GM23338 (cell line): ENCODE results near the gene ABHD12. TPM values are rescaled to one million over a fixed set of nuclear protein-coding genes. Genes with fewer than 3 reads are reported as not detected.

Experiments
- ATAC-seq: fragments of 200-7000 bp; cut with Tn5 transposase; 3 replicates; pipeline ENCODE4 v1.9.1; 2020
- DNase-seq: peaks from one replicate; pipeline ENCODE4 v3.0.0-alpha.2; 2015; ENCODE audit warnings: low spot score
- H2AFZ ChIP-seq: fragments of 200-600 bp; sonication (generic); 2 replicates; pipeline ENCODE4 v1.8.0; 2016; ENCODE audit warnings: antibody characterized with exemption, mild to moderate bottlenecking, moderate library complexity
- H3F3A ChIP-seq: fragments of 200-600 bp; sonication (generic); replicated peaks from 2 replicates; pipeline ENCODE4 v1.8.0; 2017; ENCODE audit warnings: antibody characterized with exemption, mixed run types, low read depth
- H3K27ac ChIP-seq: fragments of 200-600 bp; sonication (generic); 2 replicates; pipeline ENCODE4 v1.6.1; 2016; ENCODE audit warnings: low read depth
- H3K27me3 ChIP-seq: fragments of 200-600 bp; sonication (generic); 2 replicates; pipeline ENCODE4 v1.8.0; 2016; ENCODE audit warnings: mild to moderate bottlenecking, mixed run types, moderate library complexity; ENCODE audit not compliant: insufficient read depth
- H3K36me3 ChIP-seq: fragments of 200-600 bp; sonication (generic); 2 replicates; pipeline ENCODE4 v1.8.0; 2016; ENCODE audit warnings: mild to moderate bottlenecking; ENCODE audit not compliant: insufficient read depth
- H3K4me1 ChIP-seq: fragments of 200-600 bp; sonication (generic); 2 replicates; pipeline ENCODE4 v1.8.0; 2016; ENCODE audit warnings: mild to moderate bottlenecking, moderate library complexity; ENCODE audit not compliant: insufficient read depth
- H3K4me2 ChIP-seq: fragments of 200-600 bp; sonication (generic); 2 replicates; pipeline ENCODE4 v1.7.1; 2017; ENCODE audit warnings: mixed run types
- H3K4me3 ChIP-seq: fragments of 200-600 bp; sonication (generic); 2 replicates; pipeline ENCODE4 v1.6.1; 2016; ENCODE audit warnings: mixed run types
- H3K79me2 ChIP-seq: fragments of 200-600 bp; sonication (generic); replicated peaks from 2 replicates; pipeline ENCODE4 v1.8.0; 2017; ENCODE audit warnings: mild to moderate bottlenecking; ENCODE audit not compliant: insufficient read depth
- H3K9me2 ChIP-seq: fragments of 200-600 bp; sonication (generic); 2 replicates; pipeline ENCODE4 v1.8.0; 2017; ENCODE audit not compliant: insufficient read depth
- H4K20me1 ChIP-seq: fragments of 200-600 bp; sonication (generic); replicated peaks from 2 replicates; pipeline ENCODE4 v1.8.0; 2017; ENCODE audit warnings: mild to moderate bottlenecking; ENCODE audit not compliant: insufficient read depth
- H3K27ac Mint-ChIP-seq: 2 replicates; pipeline ENCODE4 v1.8.0; 2020; ENCODE audit warnings: inconsistent platforms, mild to moderate bottlenecking, moderate library complexity, mixed read lengths
- H3K27me3 Mint-ChIP-seq: 3 replicates; pipeline ENCODE4 v1.8.0; 2022; ENCODE audit warnings: low read depth, mild to moderate bottlenecking, moderate library complexity, mixed read lengths, inconsistent platforms; ENCODE audit not compliant: insufficient read depth, poor library complexity
- H3K36me3 Mint-ChIP-seq: 3 replicates; pipeline ENCODE4 v1.8.0; 2021; ENCODE audit warnings: low read depth, mild to moderate bottlenecking, inconsistent platforms, moderate library complexity, mixed read lengths
- H3K4me1 Mint-ChIP-seq: 3 replicates; pipeline ENCODE4 v1.8.0; 2020; ENCODE audit warnings: mild to moderate bottlenecking, inconsistent platforms, mixed read lengths
- H3K4me3 Mint-ChIP-seq: 3 replicates; pipeline ENCODE4 v1.8.0; 2021; ENCODE audit warnings: moderate library complexity, mild to moderate bottlenecking, inconsistent platforms, mixed read lengths
- H3K9me3 Mint-ChIP-seq: 3 replicates; pipeline ENCODE4 v1.8.0; 2020; ENCODE audit warnings: moderate library complexity, mild to moderate bottlenecking, inconsistent platforms, mixed read lengths
- EZH2phosphoT487 ChIP-seq: fragments of 200-600 bp; sonication (generic); IDR thresholded peaks from one replicate; pipeline ENCODE4 v1.8.1; 2018; ENCODE audit warnings: antibody characterized with exemption; ENCODE audit not compliant: unreplicated experiment
- JUNB ChIP-seq: IDR thresholded peaks from one replicate; pipeline ENCODE4 v1.6.1; 2016; ENCODE audit warnings: antibody characterized with exemption; ENCODE audit not compliant: unreplicated experiment
- NANOG ChIP-seq: IDR thresholded peaks from 2 replicates; pipeline ENCODE4 v1.6.1; 2016; ENCODE audit warnings: antibody characterized with exemption, borderline replicate concordance
- ZNF114 ChIP-seq: fragments of 250-450 bp; sonication (Bioruptor Pico); IDR thresholded peaks from 2 replicates; pipeline ENCODE4 v1.5.0; 2020; ENCODE audit warnings: mild to moderate bottlenecking, moderate library complexity
- ZNF331 ChIP-seq: fragments of 250-450 bp; sonication (Bioruptor Pico); IDR thresholded peaks from 2 replicates; pipeline ENCODE4 v1.5.0; 2020; ENCODE audit warnings: low read depth, mild to moderate bottlenecking, moderate library complexity
- polyA plus RNA-seq: library from polyadenylated mRNA; unstranded; fragments of >200 nt; fragmentation: Nextera tagmentation; extraction: Ambion mirVana; gene quantifications from 2 replicates; pipeline ENCODE4 v1.2.1, GENCODE V29; 2016
- total RNA-seq: library from RNA; depleted of rRNA; stranded (reverse); fragments of >200 nt; shearing (Covaris generic); gene quantifications from 2 replicates; pipeline ENCODE4 v1.2.3, GENCODE V29; 2014
- TF ChIP-seq, protein P1 (sequence below): IDR thresholded peaks from one replicate; pipeline ENCODE4 v1.6.1; 2018; ENCODE audit warnings: antibody characterized with exemption; ENCODE audit not compliant: unreplicated experiment

ABHD12 gene
- total and polyA plus RNA-seq, 2 experiments from 2014 or later = 40.2 to 57.8 TPM

- DNase-seq (no peak), ATAC-seq (no peak)
- peaks cover 37% of the 10 kb centered on the region for H3K36me3 Mint-ChIP-seq
- no peak overlapping the region for H3K27ac ChIP-seq
- H3K27me3 Mint-ChIP-seq = peaks cover 17% of the 10 kb centered on the region
- no peak overlapping the region for H3K4me3 Mint-ChIP-seq
- H3K9me2 ChIP-seq = no peaks in the 10 kb centered on the region
- no peaks in the 10 kb centered on the region for H3F3A ChIP-seq
- no peak overlapping the region for H3K4me2 ChIP-seq
- 0 out of 2 replicates have a peak, but pooled peaks cover 9% of the 10 kb centered on the region for H3K36me3 ChIP-seq
- H3K4me3 ChIP-seq = no peak overlapping the region
- H3K4me1 ChIP-seq = no peaks in the 10 kb centered on the region
- 0 out of 2 replicates have a peak, but pooled peaks cover 3% of the 10 kb centered on the region for H4K20me1 ChIP-seq
- H3K4me1 Mint-ChIP-seq = peaks cover 12% of the 10 kb centered on the region
- no peak for TF ChIP-seq NANOG
- TF ChIP-seq EZH2phosphoT487 = no peak
- no peak for TF ChIP-seq JUNB
- no peak for TF ChIP-seq ZNF114 (CRISPR knock-in tag)
- no peak for TF ChIP-seq ZNF331
- TF ChIP-seq, protein P1, sequence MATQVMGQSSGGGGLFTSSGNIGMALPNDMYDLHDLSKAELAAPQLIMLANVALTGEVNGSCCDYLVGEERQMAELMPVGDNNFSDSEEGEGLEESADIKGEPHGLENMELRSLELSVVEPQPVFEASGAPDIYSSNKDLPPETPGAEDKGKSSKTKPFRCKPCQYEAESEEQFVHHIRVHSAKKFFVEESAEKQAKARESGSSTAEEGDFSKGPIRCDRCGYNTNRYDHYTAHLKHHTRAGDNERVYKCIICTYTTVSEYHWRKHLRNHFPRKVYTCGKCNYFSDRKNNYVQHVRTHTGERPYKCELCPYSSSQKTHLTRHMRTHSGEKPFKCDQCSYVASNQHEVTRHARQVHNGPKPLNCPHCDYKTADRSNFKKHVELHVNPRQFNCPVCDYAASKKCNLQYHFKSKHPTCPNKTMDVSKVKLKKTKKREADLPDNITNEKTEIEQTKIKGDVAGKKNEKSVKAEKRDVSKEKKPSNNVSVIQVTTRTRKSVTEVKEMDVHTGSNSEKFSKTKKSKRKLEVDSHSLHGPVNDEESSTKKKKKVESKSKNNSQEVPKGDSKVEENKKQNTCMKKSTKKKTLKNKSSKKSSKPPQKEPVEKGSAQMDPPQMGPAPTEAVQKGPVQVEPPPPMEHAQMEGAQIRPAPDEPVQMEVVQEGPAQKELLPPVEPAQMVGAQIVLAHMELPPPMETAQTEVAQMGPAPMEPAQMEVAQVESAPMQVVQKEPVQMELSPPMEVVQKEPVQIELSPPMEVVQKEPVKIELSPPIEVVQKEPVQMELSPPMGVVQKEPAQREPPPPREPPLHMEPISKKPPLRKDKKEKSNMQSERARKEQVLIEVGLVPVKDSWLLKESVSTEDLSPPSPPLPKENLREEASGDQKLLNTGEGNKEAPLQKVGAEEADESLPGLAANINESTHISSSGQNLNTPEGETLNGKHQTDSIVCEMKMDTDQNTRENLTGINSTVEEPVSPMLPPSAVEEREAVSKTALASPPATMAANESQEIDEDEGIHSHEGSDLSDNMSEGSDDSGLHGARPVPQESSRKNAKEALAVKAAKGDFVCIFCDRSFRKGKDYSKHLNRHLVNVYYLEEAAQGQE = no peak
- no peaks in the 10 kb centered on the region for H3K79me2 ChIP-seq
- H2AFZ ChIP-seq = no peak overlapping the region
- no peaks in the 10 kb centered on the region for H3K27me3 ChIP-seq
- no peak overlapping the region for H3K27ac Mint-ChIP-seq
- peaks cover 5% of the 10 kb centered on the region; the same call in 2 of the 3 replicates for H3K9me3 Mint-ChIP-seq
These were observed 82.5 kb downstream of the ABHD12 start for GRCh38 chr20:25308083-25308491.

DNA sequence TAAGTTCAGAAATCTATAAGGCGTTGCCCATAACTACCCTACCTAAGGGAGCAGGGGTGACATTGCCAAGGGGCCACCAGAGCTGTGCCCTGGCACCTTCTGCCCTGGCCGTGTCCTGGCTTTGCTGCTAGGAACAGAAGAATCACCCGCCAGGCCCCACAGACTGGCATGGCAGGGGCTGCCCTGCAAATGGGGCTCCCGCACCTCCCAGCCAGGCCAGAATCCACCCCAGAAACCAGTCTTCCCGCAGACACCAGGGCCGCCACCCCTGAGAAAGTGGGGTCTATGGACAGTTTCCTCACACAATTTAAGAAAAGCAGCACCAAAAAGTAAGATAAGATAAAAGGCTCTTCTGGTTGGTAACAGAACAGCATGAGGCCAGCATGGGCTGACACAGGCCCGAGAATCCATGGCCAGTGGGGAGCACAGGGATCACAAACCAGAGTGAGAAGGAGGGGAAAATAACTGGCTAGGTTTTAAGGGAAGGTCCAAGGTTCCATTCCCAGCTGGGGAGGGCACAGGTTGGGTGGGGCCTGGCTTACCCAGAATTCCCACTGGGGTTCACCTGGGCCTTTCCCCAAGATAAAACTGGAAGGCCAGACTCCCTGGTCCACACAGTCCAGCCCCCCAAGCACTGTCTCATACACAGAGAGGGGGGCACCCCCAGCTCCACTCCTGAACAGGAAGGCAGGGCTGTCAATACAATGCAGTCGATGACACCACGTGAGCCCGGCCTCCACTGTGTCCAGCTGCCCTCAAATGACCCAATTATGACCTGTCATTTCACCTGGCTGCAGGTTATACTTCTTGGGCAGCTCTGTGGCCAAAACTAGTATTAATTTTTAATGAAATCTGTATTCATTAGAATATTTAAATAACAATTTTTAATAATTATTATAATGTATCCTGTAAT is 83.4 kb downstream of the ABHD12 start:
- no peaks in the 10 kb centered on the region for H3K79me2 ChIP-seq
- no peaks in the 10 kb centered on the region for H3F3A ChIP-seq
- ATAC-seq (no peak), DNase-seq (no peak)
- H3K27ac ChIP-seq = no peak overlapping the region
- no peak overlapping the region for H3K4me2 ChIP-seq
- no peak overlapping the region for H3K4me3 ChIP-seq
- no peaks in the 10 kb centered on the region for H3K4me1 ChIP-seq
- 0 out of 2 replicates have a peak, but pooled peaks cover 9% of the 10 kb centered on the region for H3K36me3 ChIP-seq
- Mint-ChIP-seq H3K9me3 (peaks cover 4% of the 10 kb centered on the region; the same call in 2 of the 3 replicates), H3K27ac (0 out of 2 replicates have a peak overlapping the region, but pooled peaks have one; percentile 56), H3K4me1 (peaks cover 12% of the 10 kb centered on the region), H3K27me3 (peaks cover 18% of the 10 kb centered on the region), H3K36me3 (peaks cover 37% of the 10 kb centered on the region), H3K4me3 (no peak overlapping the region)
- no peaks in the 10 kb centered on the region for H3K9me2 ChIP-seq
- H4K20me1 ChIP-seq = 0 out of 2 replicates have a peak, but pooled peaks cover 3% of the 10 kb centered on the region
- no peak overlapping the region for H2AFZ ChIP-seq
- no peaks in the 10 kb centered on the region for H3K27me3 ChIP-seq
- TF ChIP-seq NANOG = no peak
- TF ChIP-seq, protein P1 = no peak
- no peak for TF ChIP-seq JUNB
